H1 (cell line): ENCODE measurements around the gene ACTR5. TPM values are rescaled to one million over a fixed set of nuclear protein-coding genes. Genes with fewer than 3 reads are reported as not detected.

Source experiments
- CTCF ChIA-PET: fragments of 300-600 bp; sonication (Branson Sonifier 250); formaldehyde crosslinking; loops from one replicate; lab custom pipeline; 2021; ENCODE audit not compliant: partially characterized antibody; lab: Charles Lee
- POLR2A ChIA-PET: fragments of 300-600 bp; sonication (Branson Sonifier 250); formaldehyde crosslinking; loops from one replicate; lab custom pipeline; 2021; ENCODE audit warnings: inconsistent platforms; ENCODE audit not compliant: partially characterized antibody; lab: Charles Lee
- DNase-seq, 2 experiments: peaks; one replicate each; pipeline versions ENCODE4 v3.0.0 to v3.0.0-alpha.2; 2010 to 2022; ENCODE audit warnings: low spot score in 2 of 2, low read depth in 1 of 2, mixed read lengths in 1 of 2
- FAIRE-seq: peaks from 2 replicates; lab custom pipeline; 2011; peaks lifted over from hg19 to GRCh38; lab: Jason Lieb, UNC
- H2AFZ ChIP-seq: 2 replicates; pipeline ENCODE4 v1.8.1; 2012; ENCODE audit warnings: low read length, inconsistent platforms
- H2AK5ac ChIP-seq: 2 replicates; pipeline ENCODE4 v1.6.1; 2013; ENCODE audit warnings: low read depth, low read length
- H2BK120ac ChIP-seq: replicated peaks from 2 replicates; pipeline ENCODE3; 2013; ENCODE audit warnings: low read depth, low read length, inconsistent platforms
- H2BK12ac ChIP-seq: 2 replicates; pipeline ENCODE4 v1.6.1; 2013; ENCODE audit warnings: low read depth, low read length
- H2BK15ac ChIP-seq: 2 replicates; pipeline ENCODE4 v1.6.1; 2013; ENCODE audit warnings: low read length
- H2BK20ac ChIP-seq: 2 replicates; pipeline ENCODE4 v1.6.1; 2013; ENCODE audit warnings: low read length
- H2BK5ac ChIP-seq: 2 replicates; pipeline ENCODE4 v1.6.1; 2013; ENCODE audit warnings: low read depth, low read length
- H3K14ac ChIP-seq: 2 replicates; pipeline ENCODE4 v1.6.1; 2013; ENCODE audit warnings: inconsistent platforms; ENCODE audit not compliant: insufficient read length
- H3K18ac ChIP-seq: 2 replicates; pipeline ENCODE4 v1.6.1; 2013; ENCODE audit warnings: low read length; ENCODE audit errors: extremely low read depth
- H3K23ac ChIP-seq: 2 replicates; pipeline ENCODE4 v1.6.1; 2013; ENCODE audit warnings: inconsistent platforms; ENCODE audit not compliant: insufficient read length
- H3K23me2 ChIP-seq: 2 replicates; pipeline ENCODE4 v1.6.1; 2013; ENCODE audit warnings: low read depth, low read length
- H3K27ac ChIP-seq: 2 replicates; pipeline ENCODE4 v1.6.1; 2011; ENCODE audit warnings: low read depth, low read length, inconsistent platforms
- H3K27me3 ChIP-seq, 4 experiments: replicated peaks in 1 of 4; 1 replicate in 1 of 4; 2 replicates in 3 of 4; pipeline versions ENCODE4 v1.6.1 to v1.8.1; 2011 to 2013; ENCODE audit warnings: low read length in 3 of 4, mild to moderate bottlenecking in 3 of 4, inconsistent platforms in 2 of 4, mixed read lengths in 2 of 4, moderate library complexity in 1 of 4; ENCODE audit not compliant: control insufficient read depth in 3 of 4, insufficient read depth in 3 of 4; ENCODE audit errors: extremely low read depth in 1 of 4
- H3K36me3 ChIP-seq, 4 experiments: 2 replicates each; pipeline versions ENCODE4 v1.6.1 to v1.8.1; 2011 to 2013; ENCODE audit warnings: mild to moderate bottlenecking in 4 of 4, low read length in 3 of 4, moderate library complexity in 2 of 4, control low read depth in 1 of 4, inconsistent platforms in 1 of 4; ENCODE audit not compliant: insufficient read depth in 4 of 4, control insufficient read depth in 2 of 4
- H3K4ac ChIP-seq: replicated peaks from 2 replicates; pipeline ENCODE3; 2013; ENCODE audit warnings: low read length, low read depth, mixed read lengths, inconsistent platforms; ENCODE audit not compliant: insufficient read length
- H3K4me1 ChIP-seq, 4 experiments: replicated peaks in 1 of 4; 1 replicate in 1 of 4; 2 replicates in 3 of 4; pipeline versions ENCODE4 v1.6.1 to v1.8.1; 2011 to 2013; ENCODE audit warnings: low read length in 3 of 4, inconsistent platforms in 2 of 4, mixed read lengths in 1 of 4; ENCODE audit not compliant: insufficient read depth in 4 of 4, control insufficient read depth in 3 of 4
- H3K4me2 ChIP-seq, 2 experiments: 2 replicates each; pipeline versions ENCODE4 v1.6.1 to v1.8.1; 2011 to 2013; ENCODE audit warnings: low read depth in 2 of 2, low read length in 2 of 2, control low read depth in 1 of 2, inconsistent platforms in 1 of 2, mild to moderate bottlenecking in 1 of 2; ENCODE audit not compliant: insufficient read depth in 1 of 2
- H3K4me3 ChIP-seq, 4 experiments: fragments of 200-600, 300-600 bp in 1 of 4; sonication (generic), shearing (Covaris generic), sonication (Bioruptor Twin) in 1 of 4; 2 replicates each; pipeline versions ENCODE4 v1.5.1 to v1.8.1; 2011 to 2016; ENCODE audit warnings: low read length in 4 of 4, low read depth in 3 of 4, control low read depth in 2 of 4, inconsistent platforms in 2 of 4, mild to moderate bottlenecking in 2 of 4, mixed read lengths in 1 of 4, moderate library complexity in 1 of 4; ENCODE audit not compliant: insufficient read depth in 2 of 4; ENCODE audit errors: extremely low read depth in 1 of 4
- H3K56ac ChIP-seq: replicated peaks from 2 replicates; pipeline ENCODE3; 2013; ENCODE audit warnings: low read depth, mild to moderate bottlenecking, mixed read lengths, low read length, inconsistent platforms; ENCODE audit not compliant: insufficient read length
- H3K79me1 ChIP-seq: 2 replicates; pipeline ENCODE4 v1.6.1; 2013; ENCODE audit warnings: low read depth, low read length, control low read depth
- H3K79me2 ChIP-seq, 2 experiments: 2 replicates each; pipeline versions ENCODE4 v1.6.1 to v1.8.1; 2012 to 2013; ENCODE audit warnings: low read length in 2 of 2, mild to moderate bottlenecking in 2 of 2, inconsistent platforms in 1 of 2; ENCODE audit not compliant: insufficient read depth in 2 of 2, control insufficient read depth in 1 of 2
- H3K9ac ChIP-seq, 4 experiments: replicated peaks in 1 of 4; 1 replicate in 1 of 4; 2 replicates in 3 of 4; pipeline versions ENCODE4 v1.6.1 to v1.8.1; 2011 to 2013; ENCODE audit warnings: low read depth in 3 of 4, low read length in 3 of 4, control low read depth in 2 of 4, mild to moderate bottlenecking in 2 of 4, moderate library complexity in 2 of 4, inconsistent platforms in 1 of 4; ENCODE audit errors: extremely low read depth in 1 of 4
- H3K9me3 ChIP-seq, 2 experiments: 2 replicates each; pipeline versions ENCODE4 v1.6.1 to v1.8.1; 2012 to 2013; ENCODE audit warnings: mild to moderate bottlenecking in 2 of 2, moderate library complexity in 2 of 2, control low read depth in 1 of 2, inconsistent platforms in 1 of 2, low read depth in 1 of 2, low read length in 1 of 2, mixed read lengths in 1 of 2; ENCODE audit not compliant: insufficient read depth in 2 of 2
- H4K20me1 ChIP-seq, 2 experiments: replicated peaks in 1 of 2; 2 replicates each; pipeline versions ENCODE3 to v1.8.1; 2011 to 2013; ENCODE audit warnings: inconsistent platforms in 2 of 2, low read length in 2 of 2, mild to moderate bottlenecking in 1 of 2; ENCODE audit not compliant: insufficient read depth in 2 of 2, control insufficient read depth in 1 of 2
- H4K5ac ChIP-seq: 2 replicates; pipeline ENCODE4 v1.6.1; 2013; ENCODE audit warnings: low read length, low read depth, mixed read lengths, inconsistent platforms; ENCODE audit not compliant: insufficient read length
- H4K8ac ChIP-seq: 2 replicates; pipeline ENCODE4 v1.8.0; 2013; ENCODE audit warnings: mild to moderate bottlenecking, moderate library complexity, low read length, inconsistent platforms; ENCODE audit not compliant: insufficient read depth; ENCODE audit errors: extremely low read depth
- H4K91ac ChIP-seq: replicated peaks from 2 replicates; pipeline ENCODE3; 2013; ENCODE audit warnings: low read length, mixed read lengths, inconsistent platforms; ENCODE audit not compliant: insufficient read length
- BACH1 ChIP-seq: IDR thresholded peaks from 2 replicates; pipeline ENCODE4 v1.6.1; 2012; ENCODE audit warnings: low read length, improper control_type of control experiment
- CEBPB ChIP-seq: IDR thresholded peaks from 2 replicates; pipeline ENCODE4 v1.6.1; 2012; ENCODE audit warnings: low read depth, low read length
- CHD2 ChIP-seq: IDR thresholded peaks from 2 replicates; pipeline ENCODE4 v1.6.1; 2012; ENCODE audit warnings: low read length, improper control_type of control experiment
- EGR1 ChIP-seq: IDR thresholded peaks from 2 replicates; pipeline ENCODE4 v1.6.1; 2011; ENCODE audit warnings: low read depth, low read length, borderline replicate concordance
- EP300 ChIP-seq, 2 experiments: IDR thresholded peaks; 1 replicate in 1 of 2; 2 replicates in 1 of 2; pipeline ENCODE4 v1.6.1; 2011 to 2012; ENCODE audit warnings: low read depth in 2 of 2, low read length in 2 of 2, mild to moderate bottlenecking in 2 of 2, borderline replicate concordance in 1 of 2, inconsistent platforms in 1 of 2, moderate library complexity in 1 of 2
- HDAC2 ChIP-seq, 2 experiments: fragments of 300-600 bp in 1 of 2; sonication (generic) in 1 of 2; IDR thresholded peaks; 2 replicates each; pipeline ENCODE4 v1.6.1; 2011 to 2012; ENCODE audit warnings: low read depth in 2 of 2, low read length in 2 of 2, mild to moderate bottlenecking in 2 of 2, moderate library complexity in 2 of 2, borderline replicate concordance in 1 of 2, inconsistent platforms in 1 of 2
- JUN ChIP-seq: IDR thresholded peaks from 2 replicates; pipeline ENCODE4 v1.6.1; 2011; ENCODE audit warnings: low read depth, mild to moderate bottlenecking, improper control_type of control experiment, low read length
- KDM5A ChIP-seq: fragments of 200-600 bp; IDR thresholded peaks from 2 replicates; pipeline ENCODE4 v1.7.1; 2012; ENCODE audit warnings: mild to moderate bottlenecking, low read length, inconsistent platforms, mixed read lengths
- PHF8 ChIP-seq: fragments of 200-600 bp; sonication (generic); conservative IDR thresholded peaks from 2 replicates; pipeline ENCODE4 v1.7.1; 2012; ENCODE audit warnings: low read depth, mild to moderate bottlenecking, inconsistent platforms, low read length, moderate library complexity
- POU5F1 ChIP-seq: IDR thresholded peaks from 2 replicates; pipeline ENCODE4 v1.6.1; 2011; ENCODE audit warnings: low read depth, mild to moderate bottlenecking, low read length, moderate library complexity
- RFX5 ChIP-seq: IDR thresholded peaks from 2 replicates; pipeline ENCODE4 v1.6.1; 2011; ENCODE audit warnings: low read depth, low read length, improper control_type of control experiment, borderline replicate concordance
- SP2 ChIP-seq: IDR thresholded peaks from 2 replicates; pipeline ENCODE4 v1.6.1; 2012; ENCODE audit warnings: mild to moderate bottlenecking, low read length, inconsistent platforms
- TAF7 ChIP-seq: optimal IDR thresholded peaks from 2 replicates; pipeline ENCODE3; 2011; ENCODE audit warnings: low read depth, mild to moderate bottlenecking, inconsistent platforms, low read length, moderate library complexity, borderline replicate concordance
- WGBS, 2 experiments: shearing (Covaris generic) in 1 of 2; methylation state at CpG; one replicate each; pipeline versions ENCODE4 v1.1.6 to v1.1.7; 2013 to 2015; ENCODE audit warnings: low lambda C conversion rate in 2 of 2, mixed read lengths in 2 of 2, inconsistent platforms in 1 of 2, low coverage in 1 of 2, missing lambda C conversion rate in 1 of 2; ENCODE audit not compliant: insufficient replicate concordance in 2 of 2, insufficient coverage in 1 of 2, insufficient read length in 1 of 2; ENCODE audit errors: extremely low coverage in 1 of 2, missing lambda C conversion rate in 1 of 2; 5-methylcytosine and 5-hydroxymethylcytosine counted together
- polyA plus RNA-seq, 7 experiments: library from polyadenylated mRNA; depleted of rRNA in 3 of 7; stranded (reverse) in 5 of 7; unstranded in 2 of 7; fragments of >200 nt in 5 of 7; fragments of 200-250 nt in 2 of 7; gene quantifications; 1 replicate in 5 of 7; 2 replicates in 1 of 7; 4 replicates in 1 of 7; pipeline versions ENCODE4 v1.2.1 to v1.2.3, GENCODE V29; 2011 to 2013; ENCODE audit warnings: missing spikeins in 2 of 7, mixed read lengths in 2 of 7
- total RNA-seq: library from RNA; stranded (reverse); fragmentation: NEBNext Ultra II Directional; extraction: Animal tissue kit (Norgen Biotek cat#: 25700); gene quantifications from 2 replicates; pipeline ENCODE4 v1.2.1, GENCODE V29; 2021
- TF ChIP-seq, protein P1 (sequence below): IDR thresholded peaks from 2 replicates; pipeline ENCODE4 v1.6.1; 2012; ENCODE audit warnings: inconsistent platforms

ACTR5 gene
- total and polyA plus RNA-seq, 2 of the 8 experiments (the other 6 are each of a cell fraction or from before 2014, with no cell fraction given): 10.4 to 14.4 TPM

GRCh38 chr20:38812182-38812581 is 63.9 kb downstream of the ACTR5 start:
- Histone ChIP-seq H3K4me2 (no peak overlapping the region), H3K27me3 (peaks cover 4 to 12% (median 11%) of the 10 kb centered on the region in 4 experiments; a peak in 6 of 7 replicates)
- CTCF ChIA-PET: interaction anchor here (0.6 to 2.2 kb wide), 4 partner anchors 46 to 87 kb away, joined by 3 to 7 read pairs (median 4); no protein-coding TSS in a partner anchor
- no peak for TF ChIP-seq RFX5
- no peak for TF ChIP-seq BACH1
- TF ChIP-seq SP2: no peak
- TF ChIP-seq HDAC2 (IDR thresholded peaks at IDR 0.05; ENCODE audit: borderline replicate concordance in 1 of 2, low read depth in 2 of 2, low read length in 2 of 2): no peak
- TF ChIP-seq EGR1: no peak
- TF ChIP-seq PHF8: no peak
- no peak for TF ChIP-seq JUN
- TF ChIP-seq, protein P1, sequence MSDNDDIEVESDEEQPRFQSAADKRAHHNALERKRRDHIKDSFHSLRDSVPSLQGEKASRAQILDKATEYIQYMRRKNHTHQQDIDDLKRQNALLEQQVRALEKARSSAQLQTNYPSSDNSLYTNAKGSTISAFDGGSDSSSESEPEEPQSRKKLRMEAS: no peak
- TF ChIP-seq TAF7: no peak
- TF ChIP-seq POU5F1: no peak
- no peak for TF ChIP-seq CHD2
- TF ChIP-seq KDM5A: no peak
- no peak for TF ChIP-seq EP300 (IDR thresholded peaks at IDR 0.05; ENCODE audit: borderline replicate concordance in 1 of 2, low read depth in 2 of 2, low read length in 2 of 2)
- no peak for TF ChIP-seq CEBPB

More at GRCh38 chr20:38812182-38812581, 63.9 kb downstream of the ACTR5 start:
- Histone ChIP-seq H3K4me3 (no peak overlapping the region), H3K9ac (no peak overlapping the region), H2BK20ac (no peak overlapping the region), H3K36me3 (no peaks in the 10 kb centered on the region), H2BK120ac (no peak overlapping the region), H3K4ac (no peak overlapping the region), H3K27ac (no peak overlapping the region), H2BK12ac (no peak overlapping the region), H3K14ac (no peak overlapping the region), H4K91ac (no peak overlapping the region), H4K5ac (no peak overlapping the region), H3K23me2 (peaks cover 1% of the 10 kb centered on the region; the same call in 1 of the 2 replicates), H3K18ac (no peak overlapping the region), H4K8ac (no peak overlapping the region), H3K79me1 (no peaks in the 10 kb centered on the region; the same call in 1 of the 2 replicates), H2AFZ (no peak overlapping the region), H4K20me1 (peaks cover 0 to 2% of the 10 kb centered on the region in 2 experiments), H3K4me1 (peaks cover under 1 to 13% (median 7%) of the 10 kb centered on the region in 4 experiments), H2AK5ac (no peak overlapping the region), H3K79me2 (no peaks in the 10 kb centered on the region), H3K23ac (no peak overlapping the region), H3K56ac (no peak overlapping the region), H2BK15ac (no peak overlapping the region), H2BK5ac (no peak overlapping the region), H3K9me3 (no peaks in the 10 kb centered on the region)
- DNase-seq: no peak
- POLR2A ChIA-PET: interaction anchor here (0.6 to 1.7 kb wide), 3 partner anchors 14 to 63 kb away, joined by 3 to 4 read pairs (median 3); partner anchors contain the start of gene ACTR5
- 84% methylated on average over 5 of the region's 5 CpGs; no CpG with 5 or more reads in 1 of the 2 experiments for WGBS, 2 experiments
- FAIRE-seq: no peak
